Measurements from ENCODE around the gene ACAD11. TPM values are rescaled to one million over a fixed set of nuclear protein-coding genes. Genes with fewer than 3 reads are reported as not detected.

The ACAD11 gene
- total RNA-seq, 2 experiments from 2014 or later = 18.5 to 23.5 TPM

GRCh38 chr3:132573797-132574211 is 85.8 kb downstream of the ACAD11 start:
- CTCF ChIA-PET (ENCODE audit: unreplicated experiment) = no interaction called here
- Histone ChIP-seq H4K20me1 (ENCODE audit: insufficient read depth, low read length) (no peaks in the 10 kb centered on the region), H3K9me2 (ENCODE audit: insufficient read depth, low read length) (no peaks in the 10 kb centered on the region), H3K4me2 (ENCODE audit: low read length) (no peak overlapping the region), H3K4me3 (ENCODE audit: low read depth, low read length, poor library complexity, severe bottlenecking) (no peak overlapping the region), H2AFZ (ENCODE audit: low read length) (no peak overlapping the region), H3K9me3 (ENCODE audit: low read length) (no peaks in the 10 kb centered on the region), H3K27ac (ENCODE audit: low read depth, low read length, poor library complexity, severe bottlenecking) (no peak overlapping the region), H3K79me2 (ENCODE audit: insufficient read depth, low read depth, low read length) (no peaks in the 10 kb centered on the region), H3K4me1 (ENCODE audit: insufficient read depth, low read length, poor library complexity, severe bottlenecking) (no peaks in the 10 kb centered on the region), H3K36me3 (ENCODE audit: insufficient read depth, low read length) (peaks cover 2% of the 10 kb centered on the region; the same call in 1 of the 2 replicates)
- intact Hi-C loops (cut with micrococcal nuclease; ENCODE audit: unreplicated experiment) = no loop called here
- no peak for DNase-seq (ENCODE audit: low spot score)
- no TSS peak for BruUV-seq (replicated peaks)
- TF ChIP-seq CTCF (conservative IDR thresholded peaks at IDR 0.05; ENCODE audit: low read length) (no peak), EZH2phosphoT487 (IDR thresholded peaks at IDR 0.05; ENCODE audit: borderline replicate concordance, low read depth, low read length) (no peak)
- POLR2A ChIA-PET = no interaction called here

GRCh38 chr3:132570016-132570415 is 89.6 kb downstream of the ACAD11 start:
- Histone ChIP-seq H3K4me2 (ENCODE audit: low read length) (no peak overlapping the region), H3K79me2 (ENCODE audit: insufficient read depth, low read depth, low read length) (no peaks in the 10 kb centered on the region), H3K4me1 (ENCODE audit: insufficient read depth, low read length, poor library complexity, severe bottlenecking) (no peaks in the 10 kb centered on the region), H3K27ac (ENCODE audit: low read depth, low read length, poor library complexity, severe bottlenecking) (no peak overlapping the region), H3K36me3 (ENCODE audit: insufficient read depth, low read length) (peaks cover 2% of the 10 kb centered on the region; the same call in 1 of the 2 replicates), H2AFZ (ENCODE audit: low read length) (no peak overlapping the region), H3K4me3 (ENCODE audit: low read depth, low read length, poor library complexity, severe bottlenecking) (no peak overlapping the region), H4K20me1 (ENCODE audit: insufficient read depth, low read length) (no peaks in the 10 kb centered on the region), H3K9me3 (ENCODE audit: low read length) (no peaks in the 10 kb centered on the region), H3K9me2 (ENCODE audit: insufficient read depth, low read length) (no peaks in the 10 kb centered on the region)
- intact Hi-C loops (cut with micrococcal nuclease; ENCODE audit: unreplicated experiment) = no loop called here
- DNase-seq (ENCODE audit: low spot score) = no peak
- BruUV-seq (replicated peaks) = no TSS peak
- CTCF ChIA-PET (ENCODE audit: unreplicated experiment) = no interaction called here
- no peak for TF ChIP-seq EZH2phosphoT487 (IDR thresholded peaks at IDR 0.05; ENCODE audit: borderline replicate concordance, low read depth, low read length)
- TF ChIP-seq CTCF (conservative IDR thresholded peaks at IDR 0.05; ENCODE audit: low read length) = no peak
- POLR2A ChIA-PET = no interaction called here

GRCh38 chr3:132569580-132569979 is 90.0 kb downstream of the ACAD11 start:
- Histone ChIP-seq H3K79me2 (ENCODE audit: insufficient read depth, low read depth, low read length) (no peaks in the 10 kb centered on the region), H3K9me3 (ENCODE audit: low read length) (no peaks in the 10 kb centered on the region), H3K4me2 (ENCODE audit: low read length) (no peak overlapping the region), H3K27ac (ENCODE audit: low read depth, low read length, poor library complexity, severe bottlenecking) (no peak overlapping the region), H3K36me3 (ENCODE audit: insufficient read depth, low read length) (peaks cover 2% of the 10 kb centered on the region; the same call in 1 of the 2 replicates), H3K4me3 (ENCODE audit: low read depth, low read length, poor library complexity, severe bottlenecking) (no peak overlapping the region), H3K9me2 (ENCODE audit: insufficient read depth, low read length) (no peaks in the 10 kb centered on the region), H4K20me1 (ENCODE audit: insufficient read depth, low read length) (no peaks in the 10 kb centered on the region), H2AFZ (ENCODE audit: low read length) (no peak overlapping the region), H3K4me1 (ENCODE audit: insufficient read depth, low read length, poor library complexity, severe bottlenecking) (peaks cover 2% of the 10 kb centered on the region)
- intact Hi-C loops (cut with micrococcal nuclease; ENCODE audit: unreplicated experiment) = no loop called here
- BruUV-seq (replicated peaks) = no TSS peak
- POLR2A ChIA-PET = interaction anchor here (1.2 kb wide), 1 partner anchor 16 kb away, joined by 3 read pairs; no protein-coding TSS in a partner anchor
- DNase-seq (ENCODE audit: low spot score) = no peak
- CTCF ChIA-PET (ENCODE audit: unreplicated experiment) = no interaction called here
- TF ChIP-seq EZH2phosphoT487 (IDR thresholded peaks at IDR 0.05; ENCODE audit: borderline replicate concordance, low read depth, low read length) (no peak), CTCF (conservative IDR thresholded peaks at IDR 0.05; ENCODE audit: low read length) (no peak)

Measured in OCI-LY7 (cell line).